HG03139 (cell line): ENCODE measurements around the gene PDGFD.

Experiments used
- ATAC-seq: cut with Tn5 transposase; IDR thresholded peaks from one replicate; pipeline ENCODE4 v1.9.1; 2021; ENCODE audit not compliant: unreplicated experiment

PDGFD gene

GRCh38 chr11:104146421-104146820 lies 17.5 kb downstream of the PDGFD start:
- ATAC-seq = no peak

DNA sequence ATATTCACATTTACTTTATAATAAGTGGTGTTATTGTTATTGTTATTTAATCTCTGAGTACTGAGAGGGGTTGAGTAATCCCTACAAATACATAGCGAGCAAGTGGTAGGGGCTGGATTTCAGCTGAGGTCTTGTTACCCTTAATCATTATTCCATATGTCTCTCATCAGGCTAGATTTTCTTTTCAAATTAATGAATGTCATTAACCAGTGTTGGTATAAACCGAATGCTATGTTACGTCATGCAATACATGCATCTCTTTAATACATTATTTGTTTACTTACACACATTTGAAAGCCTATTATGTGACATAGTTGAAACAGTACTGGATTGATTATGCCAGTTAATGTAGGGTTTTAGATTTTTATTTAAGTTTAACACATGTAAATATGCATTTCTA lies 18.9 kb downstream of the PDGFD start:
- ATAC-seq = no peak

GRCh38 chr11:104142698-104143097 lies 21.2 kb downstream of the PDGFD start:
- ATAC-seq = no peak

DNA sequence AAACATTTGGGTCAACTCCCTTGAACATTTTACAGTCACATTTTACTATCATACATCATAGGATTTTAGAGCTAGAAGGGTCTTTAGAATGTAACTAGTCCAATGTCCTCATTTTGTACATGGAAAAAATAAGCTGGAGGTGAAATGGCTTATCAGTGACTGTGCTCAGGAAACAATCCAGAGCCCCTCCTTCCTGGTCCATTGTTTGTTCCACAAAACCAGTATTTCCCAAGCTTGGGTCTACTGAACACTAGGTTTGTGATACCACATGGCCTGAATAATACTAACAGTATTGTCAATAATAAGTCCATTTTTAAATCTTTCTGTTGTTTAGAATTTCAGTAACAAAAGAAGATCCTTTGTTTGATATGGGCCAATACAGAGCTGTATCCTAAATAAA lies 27.1 kb downstream of the PDGFD start:
- no peak for ATAC-seq

DNA sequence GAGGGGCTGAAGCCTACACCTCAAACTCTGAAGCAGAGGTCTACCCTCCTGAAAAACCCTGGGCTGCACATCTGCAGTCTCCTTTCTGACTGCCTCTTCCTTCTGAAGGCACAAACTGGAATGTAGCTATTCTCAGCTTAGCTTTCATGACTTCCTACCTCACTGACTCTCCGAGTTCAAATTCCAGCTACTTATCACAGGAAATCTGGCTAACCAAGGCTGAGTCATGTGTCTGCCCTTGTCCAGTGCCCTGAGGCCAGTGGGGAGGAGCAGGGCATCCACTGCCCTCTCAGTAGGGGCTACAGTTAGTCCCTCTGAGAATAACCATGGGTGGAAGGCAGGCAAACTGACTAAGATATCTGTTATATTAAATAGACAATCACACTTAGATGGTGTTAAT lies 29.2 kb downstream of the PDGFD start:
- no peak for ATAC-seq

DNA sequence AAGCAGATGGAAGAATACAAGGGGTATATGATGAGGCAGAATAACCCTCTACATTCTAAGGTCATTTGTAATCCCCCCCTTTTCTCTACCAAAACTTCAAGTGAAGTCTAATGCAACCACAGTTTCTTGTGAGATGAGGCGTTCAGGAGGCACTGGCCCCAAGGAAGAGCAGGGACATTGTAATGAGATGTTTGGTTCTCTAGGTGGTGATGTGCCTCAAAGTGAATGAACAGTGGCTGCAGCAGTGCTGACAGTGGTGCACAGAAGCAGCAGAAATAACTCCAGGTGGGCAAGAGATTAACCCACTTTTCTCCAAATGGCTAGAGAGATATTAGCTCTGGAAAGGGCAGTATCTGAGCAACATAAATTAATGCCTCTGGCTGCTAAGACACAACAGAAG lies 33.8 kb downstream of the PDGFD start:
- ATAC-seq = no peak

- ATAC-seq = no peak
These were observed 34.8 kb downstream of the PDGFD start for GRCh38 chr11:104129145-104129544.

- no peak for ATAC-seq
These were observed 36.1 kb downstream of the PDGFD start for GRCh38 chr11:104127828-104128227.

- no peak for ATAC-seq
These were observed 37.5 kb downstream of the PDGFD start for GRCh38 chr11:104126464-104126863.

GRCh38 chr11:104124979-104125378 lies 39.0 kb downstream of the PDGFD start:
- ATAC-seq = no peak

GRCh38 chr11:104122836-104123235 lies 41.1 kb downstream of the PDGFD start:
- ATAC-seq = no peak

DNA sequence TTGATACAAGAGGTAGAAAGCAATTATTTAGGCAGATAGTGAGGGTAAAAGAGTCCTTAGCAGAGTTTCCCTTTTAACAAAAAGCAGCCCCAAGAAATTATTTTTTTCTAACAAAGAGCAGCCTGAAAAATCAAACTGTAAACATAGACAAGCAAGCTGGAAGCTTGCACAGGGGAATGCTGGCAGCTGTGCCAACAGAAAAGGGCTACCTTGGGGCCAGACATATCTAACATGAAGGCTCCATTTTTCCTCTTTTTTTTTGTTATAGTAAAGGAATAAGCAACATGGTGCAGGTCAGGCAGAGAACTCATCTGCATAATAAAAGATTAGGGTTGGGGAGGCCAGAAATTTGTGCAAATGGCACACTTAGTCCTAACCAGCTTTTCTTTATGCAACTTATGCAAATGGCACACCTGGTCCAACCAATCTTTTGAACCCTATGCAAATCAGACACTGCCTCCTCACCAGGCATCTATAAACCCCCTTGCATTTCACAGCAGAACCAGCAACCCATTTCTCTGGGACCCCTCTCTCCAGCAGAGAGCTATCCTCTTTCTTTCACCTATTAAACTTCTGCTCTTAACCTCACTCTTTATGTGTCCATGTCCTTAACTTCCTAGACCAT lies 41.8 kb downstream of the PDGFD start:
- ATAC-seq = no peak

DNA sequence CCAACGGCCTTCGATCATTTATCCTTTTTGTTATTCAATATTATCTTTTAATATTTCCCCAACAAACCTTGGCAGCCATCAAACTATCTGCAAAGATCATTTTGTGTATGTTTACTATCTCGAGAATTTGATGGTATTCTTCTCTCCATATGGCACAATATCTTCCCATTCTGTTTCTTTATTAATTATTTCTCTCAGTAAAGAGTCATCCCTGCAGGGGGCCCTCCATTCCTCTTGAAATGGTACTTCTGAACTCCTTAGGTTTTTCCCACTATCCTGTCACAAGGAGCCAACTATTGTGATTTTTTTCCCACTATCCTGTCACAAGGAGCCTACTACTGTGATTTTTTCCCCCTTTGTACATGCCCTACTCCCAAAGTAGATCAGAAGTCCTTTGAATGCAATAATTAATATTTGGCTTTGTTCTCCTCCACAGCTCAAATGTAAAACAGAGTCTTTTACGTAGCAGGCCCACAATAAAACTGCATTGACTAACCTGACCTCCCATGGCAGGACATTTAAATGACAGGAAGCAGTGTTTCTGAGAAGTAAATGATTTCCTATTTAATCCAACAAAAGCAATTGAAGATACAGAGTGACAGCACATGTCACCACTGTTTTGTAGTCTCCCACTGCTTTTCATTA lies 43.3 kb downstream of the PDGFD start:
- ATAC-seq = no peak

GRCh38 chr11:104118105-104118744 lies 45.7 kb downstream of the PDGFD start:
- ATAC-seq = no peak

DNA sequence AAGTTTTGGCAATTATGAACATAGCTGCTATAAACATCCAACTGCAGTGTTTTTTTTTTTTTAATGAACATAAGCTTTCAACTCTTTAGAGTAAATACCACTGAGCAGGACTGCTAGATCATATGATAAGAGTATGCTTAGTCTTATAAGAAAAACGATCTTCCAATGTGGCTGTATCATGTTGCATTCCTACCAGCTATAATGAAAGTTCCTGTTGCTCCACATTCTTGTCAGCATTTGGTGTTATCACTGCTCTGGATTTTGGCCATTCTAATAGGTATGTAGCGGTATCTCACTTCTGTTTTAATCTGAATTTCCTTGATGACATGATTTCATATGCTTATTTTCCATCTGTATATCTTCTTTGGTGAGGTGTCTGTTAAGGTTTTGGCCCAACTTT lies 50.4 kb downstream of the PDGFD start:
- no peak for ATAC-seq

DNA sequence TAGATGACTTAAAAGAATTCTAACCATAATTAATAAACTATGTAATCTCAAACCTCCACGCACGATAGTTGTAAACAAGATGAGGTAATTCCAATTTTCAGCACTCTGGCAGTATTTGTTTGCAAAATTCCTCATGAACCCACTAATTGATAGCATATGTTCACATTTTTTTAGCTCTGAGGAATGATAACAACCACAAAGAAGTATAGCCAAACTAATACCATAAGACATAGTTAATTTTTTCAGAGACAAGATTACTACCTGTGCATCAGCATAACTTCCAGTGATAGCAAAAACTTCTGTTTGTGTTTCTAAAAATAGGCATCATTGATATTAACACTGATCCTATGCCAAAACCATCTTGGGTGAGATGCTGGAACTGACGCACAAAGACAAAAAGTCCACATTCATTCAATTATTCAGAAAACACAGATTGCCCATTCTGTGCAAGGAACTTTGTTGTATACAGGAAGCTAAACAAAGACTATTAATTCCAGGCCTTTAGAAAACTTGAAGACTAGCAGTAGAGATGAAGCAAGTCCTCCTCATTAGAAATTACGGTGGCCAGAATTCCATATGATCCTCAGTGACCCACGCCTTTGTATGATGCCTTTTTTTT lies 57.7 kb downstream of the PDGFD start:
- no peak for ATAC-seq

DNA sequence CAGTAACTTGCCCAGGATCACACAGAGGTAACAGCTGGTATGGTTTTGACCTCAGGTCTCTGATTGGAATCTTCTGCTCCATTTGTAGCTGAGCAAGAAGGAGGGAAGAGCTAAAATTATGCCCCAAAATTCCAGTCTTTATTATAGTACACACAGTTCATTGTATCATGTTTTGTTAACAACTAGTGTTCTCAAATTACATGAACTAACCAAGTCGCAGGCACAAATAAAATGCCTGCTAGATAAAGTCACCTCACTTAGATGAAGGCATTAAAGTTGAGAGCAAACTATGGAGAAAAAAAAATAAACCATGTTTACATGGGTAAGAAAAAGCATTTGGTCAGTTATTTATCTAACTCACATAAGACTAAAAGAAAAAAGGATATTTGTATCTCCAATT lies 58.8 kb downstream of the PDGFD start:
- no peak for ATAC-seq

- no peak for ATAC-seq
These were observed 59.3 kb downstream of the PDGFD start for GRCh38 chr11:104104664-104105063.

DNA sequence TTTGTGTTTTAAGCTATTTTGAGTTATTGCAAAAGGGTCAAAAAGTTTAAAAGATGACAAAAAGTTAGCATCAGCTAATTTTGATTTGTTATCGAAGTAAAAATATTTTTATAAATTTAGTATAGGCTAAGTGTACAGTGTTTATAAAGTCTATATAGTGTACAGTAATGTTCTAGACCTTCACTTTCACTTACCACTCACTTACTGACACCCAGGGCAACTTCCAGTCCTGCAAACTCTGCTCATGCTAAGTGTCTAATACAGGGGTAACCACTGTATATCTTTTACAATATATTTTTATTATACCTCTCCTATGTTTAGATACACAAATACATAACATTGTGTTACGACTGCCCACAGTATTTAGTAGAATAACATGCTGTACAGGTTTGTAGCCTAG lies 59.7 kb downstream of the PDGFD start:
- ATAC-seq = no peak

DNA sequence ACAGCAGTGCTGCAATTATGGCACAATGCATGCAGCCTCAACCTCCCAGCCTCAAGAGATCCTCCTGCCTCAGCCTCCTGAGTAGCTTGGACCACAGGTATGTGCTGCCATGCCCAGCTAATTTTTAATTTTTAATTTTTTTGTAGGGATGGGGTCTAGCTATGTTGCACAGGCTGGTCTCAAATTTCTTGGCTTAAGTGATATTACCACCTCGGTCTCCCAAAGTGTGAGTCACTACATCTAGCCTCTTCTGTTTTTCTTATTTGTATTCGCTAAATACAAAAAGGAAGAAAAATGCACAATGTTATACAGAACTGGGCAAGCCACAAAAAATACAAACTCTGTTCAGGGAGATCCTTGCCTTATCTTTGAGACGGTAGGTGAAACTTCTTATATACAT lies 65.4 kb downstream of the PDGFD start:
- no peak for ATAC-seq

DNA sequence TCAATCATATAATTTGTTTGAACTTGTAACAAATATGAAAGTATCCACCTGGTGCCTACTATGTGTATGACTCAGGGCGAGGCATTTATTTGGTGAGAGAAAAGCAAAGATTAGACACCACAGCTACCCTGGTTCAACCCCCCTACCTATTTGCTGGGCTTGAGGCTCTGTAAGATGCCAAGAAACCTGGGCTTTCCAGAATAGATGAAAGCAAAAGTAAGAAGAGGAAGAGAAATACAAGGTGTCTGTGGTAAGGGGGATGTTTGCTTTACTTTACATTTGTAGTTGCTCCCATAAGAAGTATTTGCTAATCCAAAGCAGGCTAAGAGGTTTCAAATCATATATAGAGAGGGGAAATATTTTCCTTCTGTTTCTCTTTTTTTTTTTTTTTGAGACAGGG lies 65.8 kb downstream of the PDGFD start:
- ATAC-seq = no peak

GRCh38 chr11:104096900-104097299 lies 67.0 kb downstream of the PDGFD start:
- no peak for ATAC-seq
